CD4-positive, alpha-beta T cell (primary cell): ENCODE results near the gene PPP2R5C. TPM values are rescaled to one million over a fixed set of nuclear protein-coding genes. Genes with fewer than 3 reads are reported as not detected.

Experiments
- ATAC-seq: fragments of 200-7000 bp; cut with Tn5 transposase; one replicate; pipeline ENCODE4 v1.10.0; 2022; ENCODE audit warnings: mild to moderate bottlenecking; ENCODE audit not compliant: poor library complexity
- CTCF ChIA-PET: fragments of 350-600 bp; sonication (Branson Sonifier 250); formaldehyde crosslinking; loops from one replicate; lab custom pipeline; 2021; ENCODE audit warnings: antibody characterized with exemption, inconsistent platforms; lab: Charles Lee
- POLR2A ChIA-PET: fragments of 350-600 bp; sonication (Branson Sonifier 250); formaldehyde crosslinking; loops from one replicate; lab custom pipeline; 2021; ENCODE audit warnings: antibody characterized with exemption, inconsistent platforms; lab: Charles Lee
- DNase-seq, 14 experiments: peaks; one replicate each; pipeline ENCODE4 v3.0.0-alpha.2; 2013 to 2020; ENCODE audit warnings: mixed read lengths in 2 of 14
- H3K27ac ChIP-seq, 2 donors: one replicate each; pipeline versions ENCODE4 v1.5.1 to v1.7.0; 2013; ENCODE audit warnings: low read length in 2 of 2, low read depth in 1 of 2, mild to moderate bottlenecking in 1 of 2
- H3K27me3 ChIP-seq, 2 experiments: 1 replicate in 1 of 2; 2 replicates in 1 of 2; pipeline versions ENCODE4 v1.6.1 to v1.7.0; 2013; ENCODE audit warnings: low read length in 2 of 2, control low read depth in 1 of 2, mild to moderate bottlenecking in 1 of 2, moderate library complexity in 1 of 2; ENCODE audit not compliant: insufficient read depth in 2 of 2, control insufficient read depth in 1 of 2
- H3K36me3 ChIP-seq: one replicate; pipeline ENCODE4 v1.6.1; 2013; ENCODE audit warnings: low read length, control low read depth; ENCODE audit not compliant: insufficient read depth
- H3K4me1 ChIP-seq: one replicate; pipeline ENCODE4 v1.6.1; 2013; ENCODE audit warnings: low read length, control low read depth; ENCODE audit not compliant: insufficient read depth
- H3K4me3 ChIP-seq: one replicate; pipeline ENCODE4 v1.5.1; 2013; ENCODE audit warnings: mild to moderate bottlenecking, low read length, moderate library complexity
- H3K9me3 ChIP-seq, 2 experiments: 1 replicate in 1 of 2; 2 replicates in 1 of 2; pipeline versions ENCODE4 v1.6.1 to v1.7.0; 2013; ENCODE audit warnings: low read length in 2 of 2, mild to moderate bottlenecking in 2 of 2, control low read depth in 1 of 2, moderate library complexity in 1 of 2; ENCODE audit not compliant: control insufficient read depth in 1 of 2, insufficient read depth in 1 of 2
- H3K27ac Mint-ChIP-seq: one replicate; pipeline ENCODE4 v1.8.0; 2020; ENCODE audit warnings: mixed read lengths
- H3K27me3 Mint-ChIP-seq: one replicate; pipeline ENCODE4 v1.8.0; 2021; ENCODE audit warnings: mixed read lengths
- H3K36me3 Mint-ChIP-seq: one replicate; pipeline ENCODE4 v1.8.0; 2021; ENCODE audit warnings: low read depth, mixed read lengths
- H3K4me1 Mint-ChIP-seq: one replicate; pipeline ENCODE4 v1.8.0; 2021; ENCODE audit warnings: low read depth, mixed read lengths
- H3K4me3 Mint-ChIP-seq: one replicate; pipeline ENCODE4 v1.8.0; 2020; ENCODE audit warnings: mild to moderate bottlenecking, mixed read lengths
- H3K9me3 Mint-ChIP-seq: one replicate; pipeline ENCODE4 v1.8.0; 2020; ENCODE audit warnings: mixed read lengths
- CTCF ChIP-seq: fragments of 200-600 bp; IDR thresholded peaks from one replicate; pipeline ENCODE4 v1.8.0; 2022; ENCODE audit warnings: antibody characterized with exemption, mild to moderate bottlenecking
- intact Hi-C, 2 experiments: fragments of 100-400 bp; cut with DNase I in 1 of 2; cut with micrococcal nuclease in 1 of 2; formaldehyde crosslinking; loops; one replicate each; pipeline versions ENCODE4 v1.15.1 to v1.9.0; 2023 to 2025; cut with DNase I, micrococcal nuclease
- total RNA-seq, 174 experiments: library from RNA in 2 of 174; stranded (reverse) in 2 of 174; gene quantifications; one replicate each; pipeline ENCODE4 v1.2.3 and lab custom pipeline; 2021 to 2026

Gene PPP2R5C
- total RNA-seq, 2 experiments from 2014 or later = 463 to 487 TPM

GRCh38 chr14:101905614-101906013 lies 144.1 kb downstream of the PPP2R5C start:
- H3K27ac Mint-ChIP-seq = no peak overlapping the region
- no peaks in the 10 kb centered on the region for H3K9me3 ChIP-seq
- H3K9me3 Mint-ChIP-seq = no peaks in the 10 kb centered on the region
- H3K4me1 Mint-ChIP-seq = no peaks in the 10 kb centered on the region
- no peaks in the 10 kb centered on the region for H3K27me3 ChIP-seq
- no peak overlapping the region for H3K27ac ChIP-seq
- intact Hi-C loops = no loop called here
- DNase-seq (no peak), ATAC-seq (no peak)
- peaks cover 92% of the 10 kb centered on the region for H3K36me3 Mint-ChIP-seq
- no peak for TF ChIP-seq CTCF
- H3K4me3 ChIP-seq = no peak overlapping the region
- H3K4me3 Mint-ChIP-seq = no peak overlapping the region
- H3K4me1 ChIP-seq = no peaks in the 10 kb centered on the region
- no peaks in the 10 kb centered on the region for H3K27me3 Mint-ChIP-seq
- ChIA-PET CTCF (no interaction called here), POLR2A (no interaction called here)
- H3K36me3 ChIP-seq = peaks cover 98% of the 10 kb centered on the region

- H3K4me1 Mint-ChIP-seq = no peaks in the 10 kb centered on the region
- no peak overlapping the region for H3K27ac Mint-ChIP-seq
- no peak overlapping the region for H3K4me3 ChIP-seq
- no peaks in the 10 kb centered on the region for H3K4me1 ChIP-seq
- no peaks in the 10 kb centered on the region for H3K9me3 Mint-ChIP-seq
- no peak overlapping the region for H3K4me3 Mint-ChIP-seq
- peaks cover 89% of the 10 kb centered on the region for H3K36me3 Mint-ChIP-seq
- no peaks in the 10 kb centered on the region for H3K27me3 Mint-ChIP-seq
- no peak for ATAC-seq
- H3K9me3 ChIP-seq = no peaks in the 10 kb centered on the region
- H3K27me3 ChIP-seq = no peaks in the 10 kb centered on the region
- CTCF ChIA-PET = no interaction called here
- POLR2A ChIA-PET = interaction anchor here (0.6 kb wide), 1 partner anchor 190 kb away, joined by 3 read pairs; no protein-coding TSS in a partner anchor
- intact Hi-C loops = no loop called here
- TF ChIP-seq CTCF = no peak
- no peak overlapping the region for H3K27ac ChIP-seq
- peaks cover 98% of the 10 kb centered on the region for H3K36me3 ChIP-seq
- no peak for DNase-seq
Observed at GRCh38 chr14:101906645-101907044, 145.1 kb downstream of the PPP2R5C start.

GRCh38 chr14:101907619-101908018 lies 146.1 kb downstream of the PPP2R5C start:
- Mint-ChIP-seq H3K27me3 (no peaks in the 10 kb centered on the region), H3K9me3 (no peaks in the 10 kb centered on the region), H3K27ac (no peak overlapping the region), H3K4me1 (no peaks in the 10 kb centered on the region), H3K4me3 (no peak overlapping the region), H3K36me3 (peaks cover 89% of the 10 kb centered on the region)
- Histone ChIP-seq H3K36me3 (peaks cover 98% of the 10 kb centered on the region), H3K4me1 (no peaks in the 10 kb centered on the region), H3K4me3 (no peak overlapping the region), H3K9me3 (no peaks in the 10 kb centered on the region), H3K27me3 (no peaks in the 10 kb centered on the region), H3K27ac (no peak overlapping the region)
- ChIA-PET POLR2A (no interaction called here), CTCF (no interaction called here)
- ATAC-seq (no peak), DNase-seq (no peak)
- no peak for TF ChIP-seq CTCF
- intact Hi-C loops = no loop called here
